ENCODE results near the gene LRP1B. TPM values are rescaled to one million over a fixed set of nuclear protein-coding genes. Genes with fewer than 3 reads are reported as not detected.

LRP1B gene
- total RNA-seq, 4 donors from 2014 or later = 3.6 to 10.1 (median 6.1) TPM

GRCh38 chr2:142165790-142166189 is 35.0 kb upstream of the LRP1B start:
- no peak for TF ChIP-seq CTCF (IDR thresholded peaks at IDR 0.05)
- no peak for DNase-seq (ENCODE audit: low spot score)
- no peak for ATAC-seq (ENCODE audit: low FRiP score)

GRCh38 chr2:142153601-142154000 is 22.8 kb upstream of the LRP1B start:
- no peak for ATAC-seq (ENCODE audit: low FRiP score)
- no peak for DNase-seq (ENCODE audit: low spot score)
- TF ChIP-seq CTCF (IDR thresholded peaks at IDR 0.05) = no peak

- no peak for TF ChIP-seq CTCF (IDR thresholded peaks at IDR 0.05)
- DNase-seq (ENCODE audit: low spot score) (no peak), ATAC-seq (ENCODE audit: low FRiP score) (no peak)
Measured at GRCh38 chr2:142150453-142150852, 19.6 kb upstream of the LRP1B start.

- no peak for TF ChIP-seq CTCF (IDR thresholded peaks at IDR 0.05)
- DNase-seq (ENCODE audit: low spot score) = no peak
- ATAC-seq (ENCODE audit: low FRiP score) = no peak
Measured at GRCh38 chr2:142144547-142144946, 13.7 kb upstream of the LRP1B start.

GRCh38 chr2:142142595-142142994 is 11.8 kb upstream of the LRP1B start:
- ATAC-seq (ENCODE audit: low FRiP score) (no peak), DNase-seq (ENCODE audit: low spot score) (no peak)
- no peak for TF ChIP-seq CTCF (IDR thresholded peaks at IDR 0.05)

- no peak for TF ChIP-seq CTCF (IDR thresholded peaks at IDR 0.05)
- no peak for ATAC-seq (ENCODE audit: low FRiP score)
Measured at GRCh38 chr2:142140434-142140845, 9.6 kb upstream of the LRP1B start.

GRCh38 chr2:142139384-142139783 is 8.6 kb upstream of the LRP1B start:
- DNase-seq (ENCODE audit: low spot score) (no peak), ATAC-seq (ENCODE audit: low FRiP score) (no peak)
- TF ChIP-seq CTCF (IDR thresholded peaks at IDR 0.05) = no peak

More at GRCh38 chr2:142140434-142140845, 9.6 kb upstream of the LRP1B start:
- no peak for DNase-seq (ENCODE audit: low spot score)

Data from omental fat pad (tissue), 4 donors.